Hematopoietic multipotent progenitor cell treated with erythropoietin and hydrocortisone succinate and interleukin-3 and kit ligand, for 17 days (in vitro differentiated cells): ENCODE data around the gene COX10.
"Not testable (repeated sequence)": the region's sequence is repeated elsewhere in the genome, so short reads cannot be mapped to it uniquely, and the experiment has no call there.

Experiments
- DNase-seq: peaks from one replicate; pipeline ENCODE4 v3.0.0-alpha.2; 2015; ENCODE audit warnings: low spot score

Gene COX10

DNA sequence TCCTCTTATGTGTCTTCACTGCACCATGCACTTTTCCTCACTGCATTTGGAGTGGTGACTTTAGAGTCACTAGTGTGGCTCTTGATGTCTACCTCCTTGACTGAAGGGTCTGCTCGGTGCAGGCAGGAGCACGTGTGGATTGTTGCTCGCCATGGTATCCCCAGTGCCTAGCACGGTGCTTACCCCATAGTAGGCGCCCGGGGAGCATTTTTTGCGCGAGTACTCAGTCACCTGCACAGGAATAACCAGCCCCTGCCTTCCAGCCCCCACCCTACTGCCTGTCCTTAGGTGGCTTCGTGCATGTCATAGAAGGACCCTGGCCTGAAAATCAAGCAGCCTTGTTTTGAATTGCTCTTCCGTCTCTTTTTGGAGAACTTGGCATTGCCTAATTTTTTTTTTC lies 136.1 kb downstream of the COX10 start:
- no peak for DNase-seq

DNA sequence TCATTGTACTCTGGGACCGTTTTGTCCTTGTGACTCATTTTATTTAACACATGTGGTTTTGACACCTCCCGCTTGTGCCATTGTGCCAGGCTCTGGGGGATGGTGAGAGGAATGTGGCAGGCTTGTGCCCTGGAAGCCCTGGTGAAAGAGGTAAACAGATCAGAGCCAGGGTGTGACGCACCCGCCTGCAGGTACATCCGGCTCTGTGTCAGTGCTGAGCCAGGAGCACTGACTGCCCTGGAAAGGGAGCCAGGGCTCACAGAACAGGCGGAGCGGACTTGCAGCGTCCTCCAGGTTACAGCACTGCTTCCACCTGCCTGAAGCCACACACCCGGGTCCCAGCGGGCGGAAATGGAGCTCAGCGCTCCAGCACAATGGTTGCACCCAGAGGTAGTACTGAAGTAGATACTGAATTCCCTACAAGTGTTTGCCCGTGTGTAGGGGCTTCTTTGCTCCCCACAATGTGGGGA lies 136.7 kb downstream of the COX10 start:
- no peak for DNase-seq

DNA sequence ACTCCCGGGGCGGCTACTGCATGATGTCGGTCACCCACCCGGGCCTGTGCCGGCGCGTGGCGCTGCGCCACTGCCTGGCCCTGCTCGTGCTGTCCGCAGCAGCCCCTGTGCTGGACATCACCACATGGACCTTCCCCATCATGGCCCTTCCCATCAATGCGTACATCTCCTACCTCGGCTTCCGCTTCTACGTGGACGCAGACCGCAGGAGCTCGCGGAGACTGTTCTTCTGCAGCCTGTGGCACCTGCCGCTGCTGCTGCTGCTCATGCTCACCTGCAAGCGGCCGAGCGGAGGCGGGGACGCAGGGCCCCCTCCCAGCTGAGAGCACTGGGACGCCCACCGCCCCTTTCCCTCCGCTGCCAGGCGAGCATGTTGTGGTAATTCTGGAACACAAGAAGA lies 137.6 kb downstream of the COX10 start:
- DNase-seq = no peak

DNA sequence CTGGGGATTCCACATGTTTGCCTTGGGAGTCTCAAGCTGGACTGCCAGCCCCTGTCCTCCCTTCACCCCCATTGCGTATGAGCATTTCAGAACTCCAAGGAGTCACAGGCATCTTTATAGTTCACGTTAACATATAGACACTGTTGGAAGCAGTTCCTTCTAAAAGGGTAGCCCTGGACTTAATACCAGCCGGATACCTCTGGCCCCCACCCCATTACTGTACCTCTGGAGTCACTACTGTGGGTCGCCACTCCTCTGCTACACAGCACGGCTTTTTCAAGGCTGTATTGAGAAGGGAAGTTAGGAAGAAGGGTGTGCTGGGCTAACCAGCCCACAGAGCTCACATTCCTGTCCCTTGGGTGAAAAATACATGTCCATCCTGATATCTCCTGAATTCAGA lies 138.5 kb downstream of the COX10 start:
- DNase-seq = no peak

DNA sequence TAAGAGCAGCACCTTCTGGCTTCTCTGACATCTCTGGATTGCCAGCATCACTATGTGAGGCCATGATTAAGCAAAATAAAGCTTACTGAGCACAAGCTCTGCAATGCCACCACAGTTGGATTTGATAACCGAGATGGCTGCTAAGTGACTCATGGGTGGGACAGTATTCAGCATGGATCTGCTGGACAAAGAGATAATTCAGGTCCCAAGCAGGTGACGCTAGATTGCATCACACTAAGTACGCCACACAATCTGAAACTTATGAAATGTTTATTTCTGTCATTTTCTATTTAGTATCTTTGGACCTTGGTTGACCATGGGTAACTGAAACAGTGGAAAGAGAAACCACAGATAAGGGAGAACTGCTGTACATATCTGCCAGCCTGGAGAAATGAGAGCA lies 139.9 kb downstream of the COX10 start:
- peak; percentile 32 for DNase-seq

DNA sequence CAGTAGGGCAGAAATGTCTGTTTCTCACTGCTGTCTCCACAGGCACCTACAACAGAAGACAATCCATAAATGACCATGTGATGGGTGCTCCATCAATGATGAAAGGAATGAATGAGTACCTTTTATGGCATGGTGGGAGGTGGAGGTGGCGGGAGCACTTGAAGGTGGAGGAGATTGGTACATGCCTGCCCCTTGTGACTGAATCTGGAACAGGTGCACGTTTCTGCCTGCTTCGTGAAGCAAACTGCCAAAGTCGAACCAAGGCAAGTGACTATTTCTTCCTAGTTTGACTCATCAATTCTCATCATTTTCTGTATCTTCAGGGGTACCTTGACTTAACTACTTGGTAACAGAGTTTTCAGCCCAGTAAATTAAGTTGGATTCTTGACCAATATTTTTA lies 141.9 kb downstream of the COX10 start:
- DNase-seq = no peak

DNA sequence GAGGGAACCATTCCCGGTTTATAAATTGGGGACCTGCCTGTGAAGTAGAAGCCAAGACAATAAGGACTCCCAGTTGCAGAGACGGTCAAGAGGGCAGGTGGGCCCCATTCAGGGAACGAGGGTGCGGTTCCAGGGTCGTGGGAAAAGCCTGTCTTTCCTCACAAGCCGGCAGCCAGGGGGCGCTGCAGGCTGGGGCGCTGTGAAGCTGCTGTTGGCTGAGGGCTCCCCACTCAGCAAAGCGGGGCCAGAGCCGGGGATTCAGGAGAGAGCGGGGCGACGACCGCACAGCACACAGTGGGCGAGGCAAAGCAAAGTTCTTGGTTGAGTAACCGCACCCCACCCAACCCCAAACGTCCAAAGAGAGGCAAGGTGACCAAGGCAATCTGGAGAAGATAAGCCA lies 142.5 kb downstream of the COX10 start:
- DNase-seq = no peak

DNA sequence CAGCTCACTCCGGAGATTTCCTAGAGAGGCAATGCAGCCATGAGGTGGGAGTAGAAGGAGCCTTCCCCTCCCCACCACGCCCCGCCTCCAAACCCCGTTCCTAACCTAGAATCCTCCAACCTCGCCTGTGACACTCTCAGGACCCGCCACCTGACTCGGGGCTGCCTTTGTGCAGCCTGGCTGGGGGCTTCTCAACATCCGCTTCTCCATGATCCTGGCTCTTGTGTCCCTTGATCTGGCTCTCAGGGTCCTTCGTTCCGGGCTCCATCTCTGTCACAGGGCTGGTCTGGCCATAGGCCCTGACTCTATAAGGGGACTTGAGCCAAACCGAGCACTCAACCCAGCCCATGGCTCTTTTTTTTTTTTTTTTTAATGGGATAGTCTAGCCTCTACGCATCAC lies 143.1 kb downstream of the COX10 start:
- DNase-seq = no peak

DNA sequence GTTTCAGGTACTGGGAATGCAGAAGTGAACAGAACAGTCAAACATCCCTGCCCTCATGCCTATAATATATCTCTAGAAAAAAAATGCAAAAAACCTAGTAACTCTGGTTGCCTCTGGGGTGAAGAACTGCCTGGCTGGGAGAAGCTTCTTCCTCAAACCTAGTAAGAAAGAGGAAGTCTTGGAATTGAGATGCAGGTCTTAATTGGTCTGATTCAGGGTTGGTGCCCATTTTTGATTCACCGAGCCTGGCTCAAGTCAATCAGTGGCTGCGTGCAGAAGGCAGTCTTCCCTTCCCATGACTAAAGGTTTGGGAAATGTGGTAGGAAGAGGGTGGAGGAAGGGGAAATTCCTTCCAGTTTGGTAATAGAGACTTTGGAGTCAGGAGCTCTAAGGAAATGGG lies 145.0 kb downstream of the COX10 start:
- DNase-seq = no peak

DNA sequence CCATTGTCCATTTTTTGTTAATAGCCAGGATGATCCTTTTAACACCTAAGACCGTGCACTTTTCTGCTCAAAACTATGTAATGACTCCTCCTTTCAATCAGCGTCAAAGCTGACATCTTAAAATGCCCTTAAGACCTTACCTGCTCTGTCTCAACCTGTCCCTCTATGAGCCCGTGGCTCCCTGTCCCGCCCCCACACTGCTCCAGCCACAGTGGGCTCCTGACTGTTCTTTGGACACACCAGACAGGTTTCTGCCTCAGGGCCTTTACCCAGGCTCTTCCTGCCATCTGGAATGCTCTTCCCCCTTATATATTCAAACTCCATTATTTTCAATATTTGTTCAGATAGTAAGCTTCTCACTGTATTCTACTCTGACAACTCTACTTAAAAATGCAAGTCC lies 153.3 kb downstream of the COX10 start:
- DNase-seq = no peak

DNA sequence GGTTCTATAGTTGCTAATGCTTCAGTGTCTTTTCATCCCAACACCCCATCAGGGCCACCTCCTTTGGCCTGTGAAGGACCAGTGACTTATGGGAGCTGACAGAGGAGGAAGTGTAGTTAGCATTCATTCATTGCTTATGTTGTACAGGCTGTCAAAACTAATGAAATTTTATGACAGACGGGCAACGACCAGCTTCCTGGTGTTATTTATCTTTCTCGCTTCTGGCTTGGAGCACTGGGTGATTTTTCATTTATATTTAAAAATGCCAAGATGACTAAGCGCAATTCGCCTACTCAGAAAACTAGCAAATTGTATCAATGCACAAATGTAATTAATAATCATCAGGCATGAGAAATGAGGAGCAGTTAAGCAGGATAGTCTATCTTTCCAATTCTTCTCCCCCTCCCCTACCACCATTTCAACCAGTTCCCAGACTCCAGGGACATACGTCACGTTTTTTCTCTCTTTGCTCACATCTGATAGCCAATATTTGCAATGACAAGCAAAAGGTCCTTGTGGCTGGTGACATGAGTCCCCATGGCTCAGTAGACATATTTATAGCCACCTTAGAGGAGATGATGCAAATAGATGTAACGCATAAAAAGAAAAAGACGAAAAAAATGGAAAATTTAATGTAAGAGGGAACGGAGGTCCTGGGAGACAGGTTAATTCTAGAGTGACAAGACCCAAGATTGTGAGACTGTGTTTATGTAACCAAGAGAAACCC lies 156.1 kb downstream of the COX10 start:
- no peak for DNase-seq

DNA sequence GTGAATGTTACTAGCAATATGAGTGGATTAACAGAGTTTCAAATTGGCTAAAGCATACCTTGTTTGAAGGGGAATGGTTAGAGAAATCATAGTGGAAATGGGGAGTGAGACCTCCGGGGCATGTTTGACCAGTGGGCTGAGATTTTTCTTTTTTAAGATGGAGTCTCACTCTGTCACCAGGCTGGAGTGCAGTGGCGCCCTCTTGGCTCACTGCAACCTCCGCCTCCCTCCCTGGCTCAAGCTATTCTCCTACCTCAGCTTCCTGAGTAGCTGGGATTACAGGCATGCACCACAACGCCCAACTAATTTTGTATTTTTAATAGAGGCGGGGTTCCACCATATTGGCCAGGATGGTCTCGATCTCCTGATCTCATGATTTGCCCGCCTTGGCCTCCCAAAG lies 157.7 kb downstream of the COX10 start:
- DNase-seq = no peak

DNA sequence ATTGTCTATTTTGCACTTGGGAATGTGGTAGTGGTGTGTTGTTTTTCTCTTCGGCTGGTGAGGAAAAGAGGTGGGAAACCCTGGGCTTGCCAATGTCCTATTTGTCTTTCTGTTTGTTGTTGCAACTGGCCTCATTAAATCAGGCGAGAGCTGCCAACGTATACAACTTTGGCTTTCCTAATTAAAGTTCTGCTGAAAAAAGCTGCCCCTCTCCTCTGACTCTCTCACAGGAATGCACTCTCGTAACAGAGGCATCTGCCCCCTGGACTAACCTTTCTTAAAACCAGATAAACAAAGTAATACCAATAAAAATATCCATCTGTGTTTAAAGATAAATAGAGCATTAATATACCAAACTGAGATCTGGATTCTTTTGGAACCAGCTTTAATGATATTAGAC lies 159.6 kb downstream of the COX10 start:
- DNase-seq = no peak

DNA sequence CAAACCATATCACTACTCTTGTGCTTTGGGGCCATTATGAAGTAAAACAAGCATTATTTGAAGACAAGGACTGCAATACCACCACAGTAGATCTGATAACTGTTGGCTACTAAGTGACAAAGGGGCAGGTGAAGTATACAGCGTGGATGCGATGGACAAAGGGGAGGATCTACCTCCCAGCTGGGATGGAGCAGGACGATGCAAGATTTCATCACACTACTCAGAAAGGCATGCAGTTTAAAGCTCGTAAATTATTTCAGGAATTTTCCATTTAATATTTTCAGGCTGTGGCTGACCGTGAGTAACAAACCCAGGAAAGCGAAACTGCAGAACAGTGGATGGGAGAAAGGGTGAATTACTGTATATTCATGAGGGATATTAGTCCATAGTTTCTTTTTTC lies 161.9 kb downstream of the COX10 start:
- DNase-seq = not testable (repeated sequence)

DNA sequence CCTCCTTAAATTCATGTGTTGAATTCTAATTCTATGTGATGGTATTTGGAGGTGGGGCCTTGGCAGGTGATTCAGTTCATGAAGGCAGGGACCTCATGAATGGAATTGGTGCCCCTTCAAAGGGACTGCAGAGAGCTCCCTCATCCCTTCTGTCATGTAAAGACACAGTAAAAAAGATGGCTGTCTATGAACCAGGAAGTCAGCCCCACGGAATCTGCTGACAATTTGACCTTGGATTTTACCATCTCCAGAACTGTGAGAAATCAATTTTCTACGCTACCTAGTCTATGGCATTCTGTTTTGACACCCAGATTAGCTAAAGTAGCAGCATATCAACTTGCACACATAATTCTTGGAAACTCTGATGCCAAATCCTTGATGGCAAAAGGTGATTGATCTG lies 165.7 kb downstream of the COX10 start:
- not testable (repeated sequence) for DNase-seq

DNA sequence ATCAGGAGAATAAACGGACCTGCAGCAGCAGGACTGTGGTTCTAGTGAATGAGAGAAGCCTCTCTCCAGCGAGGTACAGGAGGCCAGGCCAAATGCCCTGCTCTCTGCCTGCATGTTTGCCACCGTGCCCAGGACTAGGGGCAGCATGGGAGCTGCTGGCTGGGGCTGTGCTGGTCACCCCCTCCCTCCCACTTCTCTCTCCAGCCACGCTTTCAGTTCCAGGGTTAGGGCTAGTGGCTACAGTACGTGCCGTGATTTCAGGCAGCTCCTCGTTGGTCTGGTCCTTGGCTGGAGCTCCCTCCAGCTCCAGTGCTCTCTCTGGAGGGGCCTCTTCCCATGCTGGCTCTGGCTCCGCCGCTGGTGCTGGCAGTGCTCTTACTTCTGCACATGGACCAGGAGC lies 166.7 kb downstream of the COX10 start:
- DNase-seq = not testable (repeated sequence)

DNA sequence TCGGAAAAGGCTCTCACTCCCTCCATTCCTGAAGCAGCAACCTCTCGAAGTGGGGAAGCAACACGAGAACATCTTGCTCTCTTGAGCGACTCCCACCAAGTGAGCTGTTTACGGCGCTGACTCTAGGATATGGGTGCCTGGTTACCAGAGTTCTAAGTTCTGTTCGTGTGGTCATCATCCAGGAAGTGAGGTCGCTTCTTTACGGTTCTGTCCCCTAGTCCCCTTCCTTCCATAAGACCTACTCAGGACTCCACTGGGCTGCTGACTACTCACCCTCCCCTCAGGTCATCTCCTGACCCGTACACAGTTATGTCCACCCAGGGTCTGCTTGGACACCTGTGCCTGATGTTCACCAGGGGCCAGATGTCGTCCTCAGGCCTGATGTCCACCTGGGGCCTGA lies 167.5 kb downstream of the COX10 start, which contains the start of gene CDRT15:
Gene CDRT15 (minus strand): TSS at position 101 of the 400 bp plus-strand sequence. CDS start 29 bp downstream, at position 72.
- not testable (repeated sequence) for DNase-seq

DNA sequence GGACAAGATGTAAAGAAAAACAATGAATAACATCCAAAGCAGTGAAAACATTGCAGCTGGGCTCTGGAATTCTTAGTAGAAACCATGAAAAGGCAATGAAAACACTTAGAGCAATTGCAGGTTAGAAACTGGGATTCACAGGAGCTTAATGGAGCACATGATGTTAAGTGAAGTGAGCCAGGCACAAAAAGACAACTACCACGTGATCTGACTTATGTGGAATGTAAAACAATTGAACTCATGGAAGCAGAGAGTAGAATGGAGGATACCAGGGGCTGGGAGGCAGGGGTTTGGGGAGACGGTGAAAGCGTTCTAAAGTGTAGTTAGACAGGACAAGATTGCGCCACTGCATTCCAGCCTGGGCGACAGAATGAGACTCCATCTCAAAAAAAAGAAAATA lies 170.0 kb downstream of the COX10 start:
- not testable (repeated sequence) for DNase-seq

DNA sequence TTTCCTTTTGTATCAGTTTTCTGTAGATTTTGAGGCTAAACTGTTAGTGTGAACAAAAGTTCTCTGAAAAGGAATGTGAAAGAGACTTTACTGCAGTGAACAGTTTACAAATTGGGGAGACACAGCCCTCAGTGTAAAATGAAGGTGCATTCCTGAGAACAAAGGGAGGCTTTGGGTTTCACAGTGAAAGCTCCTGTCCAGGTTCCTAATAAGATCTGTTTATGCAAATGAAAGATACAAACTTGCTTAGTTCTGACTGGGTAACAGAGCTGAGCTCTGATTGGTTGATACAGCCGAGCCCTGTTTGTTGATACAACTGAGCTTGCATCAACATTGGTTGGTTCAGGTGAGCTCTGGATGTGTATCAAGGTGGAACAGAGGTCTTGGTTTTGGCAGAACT lies 175.7 kb downstream of the COX10 start:
- DNase-seq = no peak

DNA sequence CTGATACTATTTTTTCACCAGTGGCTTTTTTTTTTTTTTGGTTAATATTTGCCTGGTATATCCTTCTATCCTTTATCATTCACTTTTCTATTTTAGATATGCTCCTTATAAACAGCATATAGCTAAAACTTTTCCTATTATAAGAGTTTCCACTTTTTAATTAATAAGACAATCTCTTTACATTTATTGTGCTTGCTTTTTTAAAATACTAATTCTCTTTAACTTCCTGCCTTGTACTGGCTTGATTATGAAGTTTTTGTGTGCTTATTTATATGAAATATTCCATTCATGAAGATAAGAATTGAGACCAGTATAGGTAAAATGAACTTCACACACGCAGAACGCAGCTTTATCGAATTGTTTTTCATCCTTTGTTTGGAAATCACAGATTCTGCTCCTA lies 176.3 kb downstream of the COX10 start:
- DNase-seq = no peak
